Astrocyte of the cerebellum (primary cell): ENCODE measurements around the gene LGALS8.
"Not testable (repeated sequence)": the region's sequence is repeated elsewhere in the genome, so short reads cannot be mapped to it uniquely, and the experiment has no call there.

Experiments used
- DNase-seq: peaks from one replicate; pipeline ENCODE4 v3.0.0-alpha.2; 2011; ENCODE audit warnings: low read depth
- H3K4me3 ChIP-seq: 2 replicates; pipeline ENCODE4 v1.5.1; 2011; ENCODE audit warnings: mild to moderate bottlenecking, low read depth, low read length, moderate library complexity
- CTCF ChIP-seq: IDR thresholded peaks from 2 replicates; pipeline ENCODE4 v1.5.1; 2012; ENCODE audit warnings: low read length, low read depth, moderate library complexity, mild to moderate bottlenecking; ENCODE audit errors: missing control alignments
- in situ Hi-C: cut with HindIII; loops from 2 replicates; pipeline ENCODE4 v1.10.0; 2017; ENCODE audit warnings: low sequenced_read_pairs

Gene LGALS8

GRCh38 chr1:236523704-236524141, at the start of gene LGALS8:
LGALS8 (plus strand) TSS chr1:236523982; CDS start chr1:236526071, 2,089 bp downstream.
- in situ Hi-C loops = no loop called here
- H3K4me3 ChIP-seq = peak within 1 kb of the TSS; percentile 60
- peak; percentile 35 for DNase-seq
- no peak for TF ChIP-seq CTCF

GRCh38 chr1:236476019-236476418, 47.8 kb upstream of the LGALS8 start:
- H3K4me3 ChIP-seq = no peak overlapping the region
- no peak for TF ChIP-seq CTCF
- DNase-seq = no peak
- in situ Hi-C loops = no loop called here

DNA sequence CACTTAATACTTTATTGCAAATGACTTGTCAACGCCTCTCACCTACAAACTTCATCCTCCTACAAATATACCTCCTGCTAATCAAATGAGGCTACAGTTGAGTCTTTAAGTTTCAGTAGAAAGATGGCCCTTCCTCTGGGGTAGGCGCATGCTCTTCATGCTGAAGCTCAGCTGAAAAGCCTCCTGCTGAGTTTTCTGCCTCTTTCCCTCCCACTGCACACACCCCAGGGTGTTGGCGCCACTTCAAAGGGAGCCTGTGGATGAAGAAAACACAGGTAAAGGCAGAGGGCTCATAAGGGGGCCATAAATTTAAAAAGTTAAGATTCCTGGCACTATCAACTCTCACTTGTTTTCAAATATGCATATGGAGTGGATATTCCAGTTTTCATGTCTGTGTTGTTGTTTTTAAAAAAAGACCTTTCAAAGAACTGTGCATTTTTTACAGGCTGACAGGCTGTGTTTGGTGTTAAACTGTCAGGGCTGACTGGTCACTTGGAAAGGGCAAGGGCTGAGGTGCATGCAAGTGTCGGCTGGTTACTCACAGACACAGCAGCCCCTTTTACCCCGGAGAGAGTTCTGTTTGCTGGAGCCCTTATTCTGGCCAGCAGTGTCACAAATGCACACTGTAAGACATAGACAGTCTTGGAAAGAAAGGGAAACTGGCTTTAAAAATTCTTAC, 42.9 kb upstream of the LGALS8 start:
- no peak overlapping the region for H3K4me3 ChIP-seq
- no peak for TF ChIP-seq CTCF
- in situ Hi-C loops = no loop called here
- DNase-seq = no peak

- TF ChIP-seq CTCF = no peak
- no peak for DNase-seq
- H3K4me3 ChIP-seq = no peak overlapping the region
- in situ Hi-C loops = no loop called here
Measured at GRCh38 chr1:236484310-236484971, 39.3 kb upstream of the LGALS8 start.

DNA sequence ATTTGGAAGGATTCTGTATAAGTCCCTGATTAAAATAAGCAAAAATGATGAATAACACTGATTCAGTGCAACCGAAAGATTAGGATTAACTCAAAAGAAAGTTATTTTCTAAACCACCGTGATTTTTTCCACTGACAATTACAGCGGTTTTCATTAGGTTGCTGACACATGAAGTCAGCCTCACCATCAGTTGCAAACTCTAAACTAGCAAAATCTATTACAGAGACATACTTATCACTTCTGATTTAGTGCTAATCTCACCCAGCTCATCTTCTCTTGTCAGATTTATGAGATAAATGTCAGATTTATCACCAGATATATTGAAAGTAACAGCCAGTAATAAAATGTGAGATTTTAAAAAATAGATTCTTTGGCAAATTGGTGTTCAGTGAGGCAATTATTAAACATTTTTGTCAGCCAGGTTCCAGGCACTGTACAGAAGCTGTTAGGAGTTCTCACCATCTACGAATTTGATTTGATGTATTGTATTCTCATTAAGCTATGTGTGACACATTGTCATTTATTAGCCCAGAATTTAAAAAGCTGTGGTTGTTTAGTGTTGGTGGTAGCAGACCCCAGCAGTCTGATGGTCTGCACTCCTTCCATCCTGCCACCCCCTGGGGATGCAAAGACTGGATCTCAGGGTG, 37.3 kb upstream of the LGALS8 start:
- in situ Hi-C loops = no loop called here
- TF ChIP-seq CTCF = no peak
- H3K4me3 ChIP-seq = no peak overlapping the region
- DNase-seq = no peak

- DNase-seq, H3K4me3 ChIP-seq, in situ Hi-C loops: not testable (repeated sequence)
Measured at GRCh38 chr1:236489161-236489560, 34.6 kb upstream of the LGALS8 start.

- peak; percentile 34 for TF ChIP-seq CTCF
Measured at GRCh38 chr1:236489710-236490377, 33.9 kb upstream of the LGALS8 start.

More at GRCh38 chr1:236489710-236490377, 33.9 kb upstream of the LGALS8 start:
- no peak overlapping the region for H3K4me3 ChIP-seq
- in situ Hi-C loops = no loop called here
- no peak for DNase-seq
